Gastrocnemius medialis (tissue), 4 donors: ENCODE measurements around the gene AUNIP. TPM values are rescaled to one million over a fixed set of nuclear protein-coding genes. Genes with fewer than 3 reads are reported as not detected.
A peak's percentile ranks its signal among the peaks of the same experiment; 100 is the strongest.

Experiments
- ATAC-seq, 2 donors: fragments of 150-250 bp; one replicate each; pipeline ENCODE4 v1.9.1; 2016
- DNase-seq, 2 donors: peaks; one replicate each; pipeline ENCODE4 v3.0.0-alpha.2; 2019
- H3K27ac ChIP-seq, 4 donors: fragments of 200-600 bp; sonication (generic); 1 replicate in 1 of 4; 2 replicates in 3 of 4; pipeline ENCODE4 v1.5.1; 2016 to 2018; ENCODE audit warnings: mild to moderate bottlenecking in 2 of 4, moderate library complexity in 1 of 4
- H3K27me3 ChIP-seq, 3 donors: fragments of 200-600 bp; sonication (generic) in 2 of 3; 1 replicate in 1 of 3; 2 replicates in 2 of 3; pipeline versions ENCODE4 v1.5.1 to v1.6.0; 2016 to 2019; ENCODE audit warnings: mild to moderate bottlenecking in 1 of 3, moderate library complexity in 1 of 3
- H3K36me3 ChIP-seq, 2 donors: fragments of 200-600 bp; sonication (generic) in 1 of 2; one replicate each; pipeline ENCODE4 v1.5.1; 2017 to 2018
- H3K4me1 ChIP-seq, 2 donors: fragments of 200-600 bp; sonication (generic) in 1 of 2; one replicate each; pipeline ENCODE4 v1.5.1; 2016 to 2017; ENCODE audit warnings: mild to moderate bottlenecking in 2 of 2
- H3K4me3 ChIP-seq, 4 donors: fragments of 200-600 bp; sonication (generic) in 3 of 4; 1 replicate in 1 of 4; 2 replicates in 3 of 4; pipeline ENCODE4 v1.5.1; 2016 to 2019; ENCODE audit warnings: mild to moderate bottlenecking in 2 of 4
- H3K9me3 ChIP-seq, 3 donors: fragments of 200-600 bp; sonication (generic) in 2 of 3; 1 replicate in 1 of 3; 2 replicates in 2 of 3; pipeline ENCODE4 v1.5.1; 2016 to 2019
- CTCF ChIP-seq, 5 experiments: fragments of 450-650 bp in 3 of 5; fragments of 200-600 bp in 2 of 5; sonication (generic) in 2 of 5; IDR thresholded peaks in 4 of 5; conservative IDR thresholded peaks in 1 of 5; 1 replicate in 4 of 5; 2 replicates in 1 of 5; pipeline ENCODE4 v1.5.1; 2016 to 2019; ENCODE audit warnings: antibody characterized with exemption in 5 of 5, mild to moderate bottlenecking in 3 of 5, moderate library complexity in 3 of 5
- POLR2A ChIP-seq, 2 donors: fragments of 450-650 bp; IDR thresholded peaks; one replicate each; pipeline ENCODE4 v1.6.1; 2017; ENCODE audit warnings: antibody characterized with exemption in 2 of 2, mild to moderate bottlenecking in 2 of 2, moderate library complexity in 2 of 2
- in situ Hi-C, 4 donors: fragments of 200-750 bp; cut with MboI; loops; one replicate each; pipeline versions ENCODE4 v1.15.0 to v1.8.0; 2017; ENCODE audit warnings: low sequenced_read_pairs in 4 of 4
- intact Hi-C: fragments of 100-400 bp; cut with DNase I; formaldehyde crosslinking; loops from one replicate; pipeline ENCODE4 v1.15.1; 2023; ENCODE audit warnings: low total_unique reads
- total RNA-seq, 4 donors: library from RNA; depleted of rRNA; stranded (reverse); fragments of >200 nt; gene quantifications; one replicate each; pipeline versions ENCODE4 v1.1.0 to v1.2.3, GENCODE V29; 2016

Gene AUNIP
- total RNA-seq, 4 donors from 2014 or later, result not detected

GRCh38 chr1:25800703-25801377 lies 58.4 kb downstream of the AUNIP start:
- H3K4me1 ChIP-seq, result peaks cover 71 to 74% of the 10 kb centered on the region in 2 donors
- TF ChIP-seq POLR2A (IDR thresholded peaks at IDR 0.05) (no peak), CTCF (IDR thresholded peaks at IDR 0.05 in 4 of 5, conservative IDR thresholded peaks at IDR 0.05 in 1 of 5) (no peak)
- in situ Hi-C loops, result loop anchor here in 1 of 4 donors (5.0 to 10.0 kb wide), 2 partner anchors 56 to 189 kb away; no protein-coding TSS in a partner anchor
- H3K4me3 ChIP-seq, result peak overlapping the region; percentile 66 to 75 (median 72)
- H3K27me3 ChIP-seq, result no peaks in the 10 kb centered on the region
- no peaks in the 10 kb centered on the region for H3K36me3 ChIP-seq
- no peaks in the 10 kb centered on the region for H3K9me3 ChIP-seq
- peak overlapping the region; percentile 80 to 82 (median 80) for H3K27ac ChIP-seq
- intact Hi-C loops, result loop anchor here (5.0 to 10.0 kb wide), 3 partner anchors 259 to 566 kb away; partner anchors contain the start of genes LDLRAP1, MACO1 and SYF2
- DNase-seq, result peak in 1 of 2 donors; percentile 38
- ATAC-seq, result peak in 1 of 2 donors; percentile 5

- ATAC-seq (peak; percentile 43 to 45), DNase-seq (peak; percentile 32 to 42)
- in situ Hi-C loops (loop anchor here (5.0 to 10.0 kb wide), 2 partner anchors 55 to 188 kb away; no protein-coding TSS in a partner anchor), intact Hi-C loops (loop anchor here (5.0 to 10.0 kb wide), 3 partner anchors 258 to 565 kb away; partner anchors contain the start of genes LDLRAP1, MACO1 and SYF2)
- TF ChIP-seq POLR2A (IDR thresholded peaks at IDR 0.05) (no peak), CTCF (IDR thresholded peaks at IDR 0.05 in 4 of 5, conservative IDR thresholded peaks at IDR 0.05 in 1 of 5) (no peak)
- no peaks in the 10 kb centered on the region for H3K27me3 ChIP-seq
- H3K36me3 ChIP-seq, result no peaks in the 10 kb centered on the region
- H3K27ac ChIP-seq, result peak within 1 kb of the TSS; percentile 86 to 91 (median 90)
- H3K9me3 ChIP-seq, result no peaks in the 10 kb centered on the region
- peak within 1 kb of the TSS; percentile 66 to 75 (median 72) for H3K4me3 ChIP-seq
- peaks cover 71 to 74% of the 10 kb centered on the region in 2 donors for H3K4me1 ChIP-seq
These were observed 59.1 kb downstream of the AUNIP start, which contains the start of gene SELENON for GRCh38 chr1:25799935-25800702. Gene SELENON (plus strand): TSS chr1:25800193. CDS start chr1:25800231, 38 bp downstream.

GRCh38 chr1:25799352-25799934 lies 59.8 kb downstream of the AUNIP start:
- Histone ChIP-seq H3K27ac (peak overlapping the region; percentile 86 to 91 (median 90)), H3K4me1 (peaks cover 70 to 71% of the 10 kb centered on the region in 2 donors), H3K27me3 (no peaks in the 10 kb centered on the region), H3K4me3 (peak overlapping the region; percentile 47 to 64 (median 59)), H3K9me3 (no peaks in the 10 kb centered on the region), H3K36me3 (no peaks in the 10 kb centered on the region)
- intact Hi-C loops (no loop called here), in situ Hi-C loops (loop anchor here in 3 of 4 donors (5.0 kb wide), 1 partner anchor 187 kb away; no protein-coding TSS in a partner anchor)
- ATAC-seq (no peak), DNase-seq (no peak)
- TF ChIP-seq POLR2A (IDR thresholded peaks at IDR 0.05), result no peak
- TF ChIP-seq CTCF (IDR thresholded peaks at IDR 0.05 in 4 of 5, conservative IDR thresholded peaks at IDR 0.05 in 1 of 5), result no peak

GRCh38 chr1:25798666-25799351 lies 60.4 kb downstream of the AUNIP start:
- in situ Hi-C loops, result loop anchor here in 3 of 4 donors (5.0 kb wide), 1 partner anchor 187 kb away; no protein-coding TSS in a partner anchor
- Histone ChIP-seq H3K9me3 (no peaks in the 10 kb centered on the region), H3K36me3 (no peaks in the 10 kb centered on the region), H3K4me1 (peaks cover 69% of the 10 kb centered on the region in 2 donors), H3K27ac (peak overlapping the region; percentile 86 to 91 (median 90)), H3K4me3 (no peak overlapping the region), H3K27me3 (no peaks in the 10 kb centered on the region)
- no peak for DNase-seq
- ATAC-seq, result no peak
- TF ChIP-seq POLR2A (IDR thresholded peaks at IDR 0.05) (no peak), CTCF (IDR thresholded peaks at IDR 0.05 in 4 of 5, conservative IDR thresholded peaks at IDR 0.05 in 1 of 5) (no peak)
- intact Hi-C loops, result no loop called here
